Keratinocyte (primary cell): ENCODE data around the gene EFCAB10. TPM values are rescaled to one million over a fixed set of nuclear protein-coding genes. Genes with fewer than 3 reads are reported as not detected.

Experiments used
- DNase-seq: peaks from one replicate; pipeline ENCODE4 v3.0.0-alpha.2; 2011; ENCODE audit warnings: low read depth, missing footprints, low spot score
- FAIRE-seq: peaks from 2 replicates; lab custom pipeline; 2011; peaks lifted over from hg19 to GRCh38; lab: Jason Lieb, UNC
- H2AFZ ChIP-seq: 2 replicates; pipeline ENCODE4 v1.6.0; 2012; ENCODE audit warnings: low read length, control low read depth, inconsistent platforms; ENCODE audit not compliant: control insufficient read depth
- H3K27ac ChIP-seq: 2 replicates; pipeline ENCODE4 v1.5.1; 2011; ENCODE audit warnings: low read length; ENCODE audit not compliant: control insufficient read depth, insufficient read depth
- H3K27me3 ChIP-seq: 3 replicates; pipeline ENCODE4 v1.6.0; 2011; ENCODE audit warnings: low read length; ENCODE audit not compliant: control insufficient read depth, insufficient read depth; ENCODE audit errors: extremely low read depth
- H3K36me3 ChIP-seq, 2 experiments: 2 replicates in 1 of 2; 3 replicates in 1 of 2; pipeline ENCODE4 v1.5.1; 2011; ENCODE audit warnings: low read length in 2 of 2, mild to moderate bottlenecking in 1 of 2; ENCODE audit not compliant: control insufficient read depth in 2 of 2, insufficient read depth in 2 of 2; ENCODE audit errors: extremely low read depth in 1 of 2
- H3K4me1 ChIP-seq: 3 replicates; pipeline ENCODE4 v1.5.1; 2011; ENCODE audit warnings: low read length; ENCODE audit not compliant: control insufficient read depth, insufficient read depth; ENCODE audit errors: extremely low read depth
- H3K4me2 ChIP-seq: 3 replicates; pipeline ENCODE4 v1.6.0; 2011; ENCODE audit warnings: low read depth, low read length; ENCODE audit not compliant: control insufficient read depth, insufficient read depth; ENCODE audit errors: extremely low read depth
- H3K4me3 ChIP-seq, 3 experiments: fragments of 200-600 bp in 1 of 3; sonication (generic) in 1 of 3; 2 replicates in 2 of 3; 3 replicates in 1 of 3; pipeline ENCODE4 v1.5.1; 2011 to 2016; ENCODE audit warnings: low read length in 3 of 3, mild to moderate bottlenecking in 3 of 3, control low read depth in 2 of 3, inconsistent platforms in 1 of 3, low read depth in 1 of 3, mixed read lengths in 1 of 3, mixed run types in 1 of 3, moderate library complexity in 1 of 3; ENCODE audit not compliant: control insufficient read depth in 2 of 3, insufficient read depth in 2 of 3; ENCODE audit errors: extremely low read depth in 1 of 3
- H3K79me2 ChIP-seq: 2 replicates; pipeline ENCODE4 v1.6.0; 2012; ENCODE audit warnings: low read length; ENCODE audit not compliant: control insufficient read depth, insufficient read depth
- H3K9ac ChIP-seq: 3 replicates; pipeline ENCODE4 v1.6.0; 2011; ENCODE audit warnings: low read length; ENCODE audit not compliant: control insufficient read depth, insufficient read depth; ENCODE audit errors: extremely low read depth
- H3K9me1 ChIP-seq: 3 replicates; pipeline ENCODE4 v1.6.0; 2011; ENCODE audit warnings: low read length; ENCODE audit not compliant: control insufficient read depth, insufficient read depth; ENCODE audit errors: extremely low read depth
- H3K9me3 ChIP-seq: 2 replicates; pipeline ENCODE4 v1.5.1; 2012; ENCODE audit warnings: low read depth, low read length; ENCODE audit not compliant: control insufficient read depth
- H4K20me1 ChIP-seq: 3 replicates; pipeline ENCODE4 v1.6.0; 2011; ENCODE audit warnings: low read length; ENCODE audit not compliant: control insufficient read depth, insufficient read depth; ENCODE audit errors: extremely low read depth
- EZH2 ChIP-seq: IDR thresholded peaks from one replicate; pipeline ENCODE4 v1.6.1; 2012; ENCODE audit warnings: inconsistent platforms, mild to moderate bottlenecking, low read length, moderate library complexity
- dilution Hi-C: fragments of 300-500 bp; cut with MboI; formaldehyde crosslinking; loops from one replicate; pipeline ENCODE4 v1.7.0; 2020; ENCODE audit warnings: low sequenced_read_pairs; ENCODE audit not compliant: extremely low pct_ligation_motif_present
- polyA plus RNA-seq, 5 experiments: library from polyadenylated mRNA; depleted of rRNA in 3 of 5; stranded (reverse) in 3 of 5; stranded (forward) in 1 of 5; unstranded in 1 of 5; fragments of >200 nt; gene quantifications; 1 replicate in 1 of 5; 2 replicates in 3 of 5; 3 replicates in 1 of 5; pipeline versions ENCODE4 v1.2.1 to v1.2.3, GENCODE V29; 2011 to 2012; ENCODE audit warnings: missing spikeins in 2 of 5, low read depth in 1 of 5, low replicate concordance in 1 of 5
- TF ChIP-seq, protein P1 (sequence below), 3 experiments: IDR thresholded peaks in 1 of 3; conservative IDR thresholded peaks in 1 of 3; optimal IDR thresholded peaks in 1 of 3; 2 replicates in 2 of 3; 3 replicates in 1 of 3; pipeline versions ENCODE3 to v1.5.1; 2011; ENCODE audit warnings: low read length in 3 of 3, mild to moderate bottlenecking in 3 of 3, moderate library complexity in 2 of 3, control low read depth in 1 of 3, inconsistent platforms in 1 of 3; ENCODE audit not compliant: insufficient read depth in 2 of 3; ENCODE audit errors: extremely low read depth in 1 of 3

The EFCAB10 gene
- polyA plus RNA-seq, 1 donor (not counting 4 experiments of a cell fraction or from before 2014, with no cell fraction given), result not detected

- peaks cover 1% of the 10 kb centered on the region for H3K9me3 ChIP-seq
- no peak for TF ChIP-seq EZH2
- TF ChIP-seq, protein P1, sequence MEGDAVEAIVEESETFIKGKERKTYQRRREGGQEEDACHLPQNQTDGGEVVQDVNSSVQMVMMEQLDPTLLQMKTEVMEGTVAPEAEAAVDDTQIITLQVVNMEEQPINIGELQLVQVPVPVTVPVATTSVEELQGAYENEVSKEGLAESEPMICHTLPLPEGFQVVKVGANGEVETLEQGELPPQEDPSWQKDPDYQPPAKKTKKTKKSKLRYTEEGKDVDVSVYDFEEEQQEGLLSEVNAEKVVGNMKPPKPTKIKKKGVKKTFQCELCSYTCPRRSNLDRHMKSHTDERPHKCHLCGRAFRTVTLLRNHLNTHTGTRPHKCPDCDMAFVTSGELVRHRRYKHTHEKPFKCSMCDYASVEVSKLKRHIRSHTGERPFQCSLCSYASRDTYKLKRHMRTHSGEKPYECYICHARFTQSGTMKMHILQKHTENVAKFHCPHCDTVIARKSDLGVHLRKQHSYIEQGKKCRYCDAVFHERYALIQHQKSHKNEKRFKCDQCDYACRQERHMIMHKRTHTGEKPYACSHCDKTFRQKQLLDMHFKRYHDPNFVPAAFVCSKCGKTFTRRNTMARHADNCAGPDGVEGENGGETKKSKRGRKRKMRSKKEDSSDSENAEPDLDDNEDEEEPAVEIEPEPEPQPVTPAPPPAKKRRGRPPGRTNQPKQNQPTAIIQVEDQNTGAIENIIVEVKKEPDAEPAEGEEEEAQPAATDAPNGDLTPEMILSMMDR (optimal IDR thresholded peaks at IDR 0.05 in 1 of 3, IDR thresholded peaks at IDR 0.05 in 1 of 3, conservative IDR thresholded peaks at IDR 0.05 in 1 of 3; ENCODE audit: extremely low read depth in 1 of 3, insufficient read depth in 2 of 3, low read length in 3 of 3), result no peak
- FAIRE-seq, result no peak
- no peaks in the 10 kb centered on the region for H4K20me1 ChIP-seq
- no peaks in the 10 kb centered on the region for H3K79me2 ChIP-seq
- no peaks in the 10 kb centered on the region for H3K9me1 ChIP-seq
- H3K27me3 ChIP-seq, result no peaks in the 10 kb centered on the region
- H3K4me3 ChIP-seq, result no peak overlapping the region
- H2AFZ ChIP-seq, result no peak overlapping the region
- dilution Hi-C loops, result no loop called here
- no peaks in the 10 kb centered on the region for H3K4me1 ChIP-seq
- no peak overlapping the region for H3K27ac ChIP-seq
- DNase-seq, result no peak
- H3K9ac ChIP-seq, result no peak overlapping the region
- no peak overlapping the region for H3K4me2 ChIP-seq
- H3K36me3 ChIP-seq, result peaks cover 5 to 6% of the 10 kb centered on the region in 2 experiments
Measured at GRCh38 chr7:105622106-105622731, 40.9 kb upstream of the EFCAB10 start.

GRCh38 chr7:105621617-105622016 lies 40.3 kb upstream of the EFCAB10 start:
- H3K9ac ChIP-seq, result no peak overlapping the region
- H3K27me3 ChIP-seq, result no peaks in the 10 kb centered on the region
- peaks cover 5 to 6% of the 10 kb centered on the region in 2 experiments for H3K36me3 ChIP-seq
- no peak for TF ChIP-seq EZH2
- TF ChIP-seq, protein P1 (optimal IDR thresholded peaks at IDR 0.05 in 1 of 3, IDR thresholded peaks at IDR 0.05 in 1 of 3, conservative IDR thresholded peaks at IDR 0.05 in 1 of 3; ENCODE audit: extremely low read depth in 1 of 3, insufficient read depth in 2 of 3, low read length in 3 of 3), result no peak
- no peak for DNase-seq
- no peaks in the 10 kb centered on the region for H3K79me2 ChIP-seq
- no peaks in the 10 kb centered on the region for H3K4me1 ChIP-seq
- H3K4me3 ChIP-seq, result no peak overlapping the region
- no peaks in the 10 kb centered on the region for H4K20me1 ChIP-seq
- no peak overlapping the region for H3K27ac ChIP-seq
- FAIRE-seq, result no peak
- H3K9me3 ChIP-seq, result peaks cover 1% of the 10 kb centered on the region
- no peaks in the 10 kb centered on the region for H3K9me1 ChIP-seq
- no peak overlapping the region for H3K4me2 ChIP-seq
- no peak overlapping the region for H2AFZ ChIP-seq
- dilution Hi-C loops, result no loop called here
